Measurements from ENCODE around the gene ANKRD45.
"Not testable (repeated sequence)": the region's sequence is repeated elsewhere in the genome, so short reads cannot be mapped to it uniquely, and the experiment has no call there.

ANKRD45 gene

DNA sequence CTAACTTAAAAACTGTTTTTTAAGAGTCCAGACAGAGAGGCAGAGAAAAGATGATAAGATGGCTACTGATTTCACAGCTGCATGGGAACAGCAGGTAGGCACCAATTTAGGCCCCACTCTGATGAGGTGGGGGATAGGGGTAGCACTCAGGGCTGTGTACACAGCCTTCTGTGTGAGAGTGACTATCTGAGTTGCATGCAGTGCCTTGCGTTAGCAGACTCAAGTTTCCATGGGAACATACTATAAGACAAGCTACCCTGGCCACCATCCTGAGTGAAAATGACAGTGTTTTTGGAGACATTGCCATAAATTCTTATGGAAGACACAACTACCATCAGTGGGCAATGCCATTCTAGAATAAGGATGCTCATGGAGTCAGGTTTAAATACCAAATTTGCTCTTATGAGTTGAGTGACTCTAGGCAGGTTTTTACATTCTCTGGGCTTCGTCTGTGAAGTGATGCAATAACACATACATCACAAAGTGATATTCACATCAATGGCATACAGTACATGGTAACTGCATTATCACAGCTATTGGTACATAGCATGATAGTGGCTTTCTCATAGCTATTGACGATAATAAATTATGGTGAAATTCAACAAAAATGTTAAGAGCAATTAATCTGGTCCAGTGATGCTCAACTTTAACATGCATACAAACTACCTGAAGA, 97.3 kb downstream of the ANKRD45 start:
- DNase-seq (ENCODE audit: low read depth) = no peak

DNA sequence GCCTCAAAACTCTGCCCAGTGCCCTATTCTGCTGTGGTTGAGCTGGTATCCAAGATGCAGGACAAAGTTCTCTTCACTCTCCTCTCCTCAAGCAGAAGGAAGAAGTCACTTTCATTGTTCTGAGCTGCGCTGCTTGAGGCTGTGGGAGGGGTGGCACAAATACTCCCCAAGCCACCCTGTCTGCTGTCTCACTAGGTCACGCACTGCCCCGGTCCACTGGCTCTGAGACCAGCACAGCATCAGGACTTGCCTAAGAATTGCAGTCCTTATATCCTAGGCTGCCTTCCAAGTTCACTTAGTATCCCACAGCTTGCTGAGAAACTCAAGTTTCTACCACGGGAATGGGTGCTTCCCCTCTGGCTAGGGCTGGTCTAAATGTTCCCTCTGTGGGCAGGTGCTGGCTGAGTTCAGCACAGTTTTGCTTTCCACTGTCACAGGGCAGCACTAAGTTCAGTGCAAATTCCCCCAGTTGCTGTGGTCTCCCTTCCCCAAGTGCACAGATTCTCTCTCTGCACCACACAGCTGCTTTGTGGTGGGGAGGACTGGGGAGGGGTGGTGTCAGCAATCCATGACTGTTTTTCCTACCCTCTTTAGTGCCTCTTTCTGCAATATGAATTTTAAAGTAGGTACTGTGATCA, 99.2 kb downstream of the ANKRD45 start:
- no peak for DNase-seq (ENCODE audit: low read depth)

DNA sequence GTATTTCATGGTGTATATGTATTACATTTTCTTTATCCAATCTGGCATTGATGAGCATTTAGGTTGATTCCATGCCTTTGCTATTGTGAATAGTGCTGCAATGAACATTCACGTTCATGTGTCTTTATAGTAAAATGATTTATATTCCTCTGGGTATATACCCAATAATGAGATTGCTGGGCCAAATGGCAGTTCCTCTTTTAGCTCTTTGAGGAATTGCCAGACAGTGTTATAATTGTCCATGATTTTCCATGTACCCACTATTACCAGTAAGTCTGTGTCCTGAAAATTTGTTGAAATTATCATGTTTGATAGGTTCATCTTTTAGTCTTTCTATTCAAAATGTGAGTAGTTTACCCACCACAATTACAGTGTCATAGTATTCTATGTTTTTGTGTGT, 101.2 kb downstream of the ANKRD45 start:
- no peak for DNase-seq (ENCODE audit: low read depth)

DNA sequence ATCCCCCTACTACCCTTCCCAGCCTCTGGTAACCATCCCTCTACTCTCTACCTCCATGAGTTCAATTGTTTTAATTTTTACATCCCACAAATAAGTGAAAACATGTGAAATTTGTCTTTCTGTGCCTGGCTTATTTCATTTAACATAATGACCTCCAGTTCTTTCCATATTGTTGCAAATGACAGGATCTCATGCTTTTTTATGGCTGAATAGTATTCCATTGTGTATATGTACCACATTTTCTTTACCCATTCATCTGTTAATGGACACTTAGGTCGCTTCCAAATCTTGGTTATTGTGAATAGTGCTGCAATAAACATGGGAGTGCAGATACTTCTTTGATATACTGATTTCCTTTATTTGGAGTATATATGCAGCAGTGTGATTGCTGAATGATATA, 105.8 kb downstream of the ANKRD45 start:
- DNase-seq (ENCODE audit: low read depth) = not testable (repeated sequence)

DNA sequence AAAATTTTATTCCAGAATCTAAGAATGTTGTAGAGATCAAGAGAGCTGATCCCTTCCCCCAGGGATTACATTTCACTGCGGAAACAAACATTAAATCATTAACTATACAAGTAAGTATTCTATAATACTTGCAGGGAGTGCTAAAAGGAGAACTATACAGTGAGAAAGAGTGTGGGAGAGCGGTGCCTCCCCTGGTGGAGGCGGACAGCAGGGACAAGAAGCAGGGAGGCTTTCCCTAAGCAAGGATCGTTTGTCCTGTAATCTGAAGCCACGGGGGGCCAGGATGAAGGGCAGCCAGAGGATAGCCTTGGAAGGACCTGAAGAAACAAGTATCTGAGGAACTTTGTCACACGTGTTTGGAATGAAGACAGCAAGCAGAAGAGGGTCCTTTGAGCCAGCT, 106.8 kb downstream of the ANKRD45 start:
- no peak for DNase-seq (ENCODE audit: low read depth)

DNA sequence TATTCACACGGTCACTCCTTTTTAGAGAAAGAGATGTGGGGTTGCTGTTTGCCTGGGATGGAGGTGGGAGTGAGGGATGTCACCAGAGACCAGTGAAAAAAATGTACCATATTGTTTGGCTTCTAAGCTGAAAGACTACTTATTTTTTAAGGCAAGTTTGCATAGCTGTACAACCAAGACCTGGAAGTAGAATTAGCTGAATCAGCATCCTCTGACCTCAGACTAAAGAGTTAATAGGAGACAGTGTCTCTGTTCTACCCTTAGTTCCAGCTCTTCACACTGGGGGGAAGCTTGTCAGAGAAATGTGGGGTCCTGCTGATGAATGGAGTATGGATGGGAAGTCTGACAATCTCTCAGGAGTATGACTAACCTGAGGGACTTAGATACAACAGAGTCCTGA, 108.4 kb downstream of the ANKRD45 start:
- no peak for DNase-seq (ENCODE audit: low read depth)

DNA sequence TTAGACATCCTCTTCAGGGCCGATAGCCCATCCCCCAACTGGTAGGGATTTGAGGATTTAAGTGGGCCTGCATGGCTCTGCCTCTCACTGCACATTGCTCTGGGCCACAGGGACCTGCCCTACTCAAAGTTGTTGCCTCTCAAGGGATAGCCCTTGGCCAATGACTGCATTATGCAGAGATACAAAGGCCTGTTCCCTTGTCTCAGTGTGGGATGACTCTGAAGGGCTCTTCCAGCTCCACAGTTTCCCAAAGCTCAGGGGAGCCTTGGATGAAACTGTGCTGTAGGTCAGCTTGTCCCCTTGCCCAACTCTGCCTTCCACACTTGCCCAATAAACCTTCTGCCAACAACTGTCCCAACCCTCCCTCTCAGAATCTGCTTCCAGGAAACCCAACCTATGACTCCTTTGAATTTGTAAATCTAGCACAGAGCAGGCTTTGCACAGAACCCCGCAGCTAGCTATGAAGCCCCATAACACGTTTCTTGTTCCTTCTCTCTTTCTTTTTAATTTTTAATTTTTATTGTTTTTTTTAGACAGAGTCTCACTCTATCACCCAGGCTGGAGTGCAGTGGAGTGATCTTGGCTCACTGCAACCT, 109.3 kb downstream of the ANKRD45 start:
- DNase-seq (ENCODE audit: low read depth) = no peak

All from fibroblast of the conjunctiva (primary cell).